ENCODE results near the gene WNT4.

Gene WNT4

GRCh38 chr1:22108339-22109105, 34.4 kb downstream of the WNT4 start:
- peaks cover 26% of the 10 kb centered on the region for H3K79me2 ChIP-seq (ENCODE audit: insufficient read depth, low read length)
- no peak overlapping the region for H3K4me2 ChIP-seq (ENCODE audit: insufficient read depth, low read length)
- H3K27ac ChIP-seq (ENCODE audit: low read length): no peak overlapping the region
- peaks cover 65% of the 10 kb centered on the region for H4K20me1 ChIP-seq (ENCODE audit: insufficient read depth, low read length)
- ATAC-seq (ENCODE audit: insufficient read depth, low read depth) (no peak), DNase-seq (no peak)
- TF ChIP-seq CTCF (IDR thresholded peaks at IDR 0.05; ENCODE audit: borderline replicate concordance, extremely low read depth, low read length, poor library complexity, severe bottlenecking): no peak
- TF ChIP-seq EZH2 (IDR thresholded peaks at IDR 0.05; ENCODE audit: borderline replicate concordance, low read depth, low read length, severe bottlenecking): no peak
- no peak overlapping the region for H3K9ac ChIP-seq (ENCODE audit: low read depth, low read length)
- peaks cover 61% of the 10 kb centered on the region for H3K36me3 ChIP-seq (ENCODE audit: insufficient read depth, low read length)
- no peak overlapping the region for H2AFZ ChIP-seq (ENCODE audit: low read depth, low read length)
- no peaks in the 10 kb centered on the region for H3K27me3 ChIP-seq (ENCODE audit: insufficient read depth, low read length, poor library complexity)
- H3K4me3 ChIP-seq (ENCODE audit: low read depth in 1 of 2, low read length in 2 of 2): no peak overlapping the region
- H3K4me1 ChIP-seq (ENCODE audit: insufficient read depth, low read length): peaks cover 16% of the 10 kb centered on the region; the same call in 1 of the 2 replicates
- no peaks in the 10 kb centered on the region for H3K9me3 ChIP-seq (ENCODE audit: insufficient read depth, low read length, severe bottlenecking)

GRCh38 chr1:22107126-22107525, 35.8 kb downstream of the WNT4 start:
- no peak overlapping the region for H3K9ac ChIP-seq (ENCODE audit: low read depth, low read length)
- H3K36me3 ChIP-seq (ENCODE audit: insufficient read depth, low read length): peaks cover 55% of the 10 kb centered on the region
- H4K20me1 ChIP-seq (ENCODE audit: insufficient read depth, low read length): peaks cover 60% of the 10 kb centered on the region
- peaks cover 30% of the 10 kb centered on the region for H3K79me2 ChIP-seq (ENCODE audit: insufficient read depth, low read length)
- H3K27ac ChIP-seq (ENCODE audit: low read length): no peak overlapping the region
- no peak overlapping the region for H2AFZ ChIP-seq (ENCODE audit: low read depth, low read length)
- DNase-seq (no peak), ATAC-seq (ENCODE audit: insufficient read depth, low read depth) (no peak)
- H3K4me2 ChIP-seq (ENCODE audit: insufficient read depth, low read length): no peak overlapping the region
- TF ChIP-seq CTCF (IDR thresholded peaks at IDR 0.05; ENCODE audit: borderline replicate concordance, extremely low read depth, low read length, poor library complexity, severe bottlenecking) (no peak), EZH2 (IDR thresholded peaks at IDR 0.05; ENCODE audit: borderline replicate concordance, low read depth, low read length, severe bottlenecking) (no peak)
- H3K4me3 ChIP-seq (ENCODE audit: low read depth in 1 of 2, low read length in 2 of 2): no peak overlapping the region
- peaks cover 22% of the 10 kb centered on the region; the same call in 1 of the 2 replicates for H3K4me1 ChIP-seq (ENCODE audit: insufficient read depth, low read length)
- no peaks in the 10 kb centered on the region for H3K27me3 ChIP-seq (ENCODE audit: insufficient read depth, low read length, poor library complexity)
- H3K9me3 ChIP-seq (ENCODE audit: insufficient read depth, low read length, severe bottlenecking): no peaks in the 10 kb centered on the region

- H2AFZ ChIP-seq (ENCODE audit: low read depth, low read length): no peak overlapping the region
- H3K27me3 ChIP-seq (ENCODE audit: insufficient read depth, low read length, poor library complexity): no peaks in the 10 kb centered on the region
- peaks cover 30% of the 10 kb centered on the region for H3K79me2 ChIP-seq (ENCODE audit: insufficient read depth, low read length)
- H3K36me3 ChIP-seq (ENCODE audit: insufficient read depth, low read length): peaks cover 52% of the 10 kb centered on the region
- DNase-seq (peak; percentile 33), ATAC-seq (ENCODE audit: insufficient read depth, low read depth) (peak; percentile 74; the same call in 2 of the 3 replicates)
- peaks cover 50% of the 10 kb centered on the region for H4K20me1 ChIP-seq (ENCODE audit: insufficient read depth, low read length)
- H3K9me3 ChIP-seq (ENCODE audit: insufficient read depth, low read length, severe bottlenecking): no peaks in the 10 kb centered on the region
- TF ChIP-seq EZH2 (IDR thresholded peaks at IDR 0.05; ENCODE audit: borderline replicate concordance, low read depth, low read length, severe bottlenecking) (no peak), CTCF (IDR thresholded peaks at IDR 0.05; ENCODE audit: borderline replicate concordance, extremely low read depth, low read length, poor library complexity, severe bottlenecking) (peak; percentile 90)
- peaks cover 22% of the 10 kb centered on the region; the same call in 1 of the 2 replicates for H3K4me1 ChIP-seq (ENCODE audit: insufficient read depth, low read length)
- H3K9ac ChIP-seq (ENCODE audit: low read depth, low read length): no peak overlapping the region
- H3K4me3 ChIP-seq (ENCODE audit: low read depth in 1 of 2, low read length in 2 of 2): no peak overlapping the region
- no peak overlapping the region for H3K27ac ChIP-seq (ENCODE audit: low read length)
- H3K4me2 ChIP-seq (ENCODE audit: insufficient read depth, low read length): no peak overlapping the region
These were observed 37.2 kb downstream of the WNT4 start for GRCh38 chr1:22105611-22106207.

Measured in DND-41 (cell line).